Measurements from ENCODE around the gene IGSF9B. TPM values are rescaled to one million over a fixed set of nuclear protein-coding genes. Genes with fewer than 3 reads are reported as not detected.

IGSF9B gene
- total and polyA plus RNA-seq, 2 experiments from 2014 or later: 0.04 TPM; not detected in 1

GRCh38 chr11:133889188-133889587, 67.6 kb downstream of the IGSF9B start:
- no peak overlapping the region for H2AFZ ChIP-seq
- TF ChIP-seq EZH2 (IDR thresholded peaks at IDR 0.05; ENCODE audit: insufficient read depth, poor library complexity, severe bottlenecking) (no peak), EZH2phosphoT487 (IDR thresholded peaks at IDR 0.05; ENCODE audit: insufficient read depth, low read depth) (no peak)
- no peak overlapping the region for H3K9ac ChIP-seq
- in situ Hi-C loops (cut with MboI): no loop called here
- WGBS, 2 experiments (ENCODE audit: low coverage in 1 of 2, low lambda C conversion rate in 2 of 2, missing lambda C conversion rate in 2 of 2): 23 to 24% methylated on average over 5 of the region's 5 CpGs
- H3K4me3 ChIP-seq: no peak overlapping the region
- no peak overlapping the region for H3K4me2 ChIP-seq (ENCODE audit: unreplicated experiment)
- H3K27me3 ChIP-seq (replicated peaks; ENCODE audit: insufficient read depth): no peaks in the 10 kb centered on the region
- no peaks in the 10 kb centered on the region for H4K20me1 ChIP-seq (ENCODE audit: insufficient read depth)
- H3K36me3 ChIP-seq (ENCODE audit: low read depth): no peaks in the 10 kb centered on the region
- H3K4me1 ChIP-seq (ENCODE audit: insufficient read depth): no peaks in the 10 kb centered on the region
- no peaks in the 10 kb centered on the region for H3K79me2 ChIP-seq (ENCODE audit: insufficient read depth)
- no peaks in the 10 kb centered on the region for H3F3A ChIP-seq (ENCODE audit: insufficient read depth)
- DNase-seq: no peak
- H3K9me2 ChIP-seq (ENCODE audit: insufficient read depth): no peaks in the 10 kb centered on the region
- no peak overlapping the region for H3K27ac ChIP-seq
- H3K9me3 ChIP-seq (ENCODE audit: low read depth): no peaks in the 10 kb centered on the region

GRCh38 chr11:133887692-133888332, 69.0 kb downstream of the IGSF9B start:
- no peaks in the 10 kb centered on the region for H3K9me2 ChIP-seq (ENCODE audit: insufficient read depth)
- no peak overlapping the region for H3K9ac ChIP-seq
- WGBS, 2 experiments (ENCODE audit: low coverage in 1 of 2, low lambda C conversion rate in 2 of 2, missing lambda C conversion rate in 2 of 2): 4 to 8% methylated on average over 5 of the region's 5 CpGs
- no peak overlapping the region for H3K4me2 ChIP-seq (ENCODE audit: unreplicated experiment)
- no peak overlapping the region for H3K4me3 ChIP-seq
- H4K20me1 ChIP-seq (ENCODE audit: insufficient read depth): no peaks in the 10 kb centered on the region
- no peaks in the 10 kb centered on the region for H3K36me3 ChIP-seq (ENCODE audit: low read depth)
- H2AFZ ChIP-seq: no peak overlapping the region
- H3F3A ChIP-seq (ENCODE audit: insufficient read depth): no peaks in the 10 kb centered on the region
- no peaks in the 10 kb centered on the region for H3K4me1 ChIP-seq (ENCODE audit: insufficient read depth)
- H3K27me3 ChIP-seq (replicated peaks; ENCODE audit: insufficient read depth): no peaks in the 10 kb centered on the region
- no peaks in the 10 kb centered on the region for H3K79me2 ChIP-seq (ENCODE audit: insufficient read depth)
- H3K9me3 ChIP-seq (ENCODE audit: low read depth): no peaks in the 10 kb centered on the region
- in situ Hi-C loops (cut with MboI): no loop called here
- TF ChIP-seq EZH2phosphoT487 (IDR thresholded peaks at IDR 0.05; ENCODE audit: insufficient read depth, low read depth) (no peak), EZH2 (IDR thresholded peaks at IDR 0.05; ENCODE audit: insufficient read depth, poor library complexity, severe bottlenecking) (no peak)
- no peak overlapping the region for H3K27ac ChIP-seq
- DNase-seq: no peak

GRCh38 chr11:133886029-133886428, 70.7 kb downstream of the IGSF9B start:
- no peak for DNase-seq
- 13 to 20% methylated on average over 3 of the region's 3 CpGs for WGBS, 2 experiments (ENCODE audit: low coverage in 1 of 2, low lambda C conversion rate in 2 of 2, missing lambda C conversion rate in 2 of 2)

GRCh38 chr11:133872160-133872559, 84.6 kb downstream of the IGSF9B start:
- Histone ChIP-seq H3K27me3 (replicated peaks; ENCODE audit: insufficient read depth) (no peaks in the 10 kb centered on the region), H3K4me2 (ENCODE audit: unreplicated experiment) (no peak overlapping the region), H3K9me3 (ENCODE audit: low read depth) (no peaks in the 10 kb centered on the region), H3K27ac (no peak overlapping the region), H3K79me2 (ENCODE audit: insufficient read depth) (no peaks in the 10 kb centered on the region), H4K20me1 (ENCODE audit: insufficient read depth) (no peaks in the 10 kb centered on the region), H3K9me2 (ENCODE audit: insufficient read depth) (no peaks in the 10 kb centered on the region), H2AFZ (no peak overlapping the region), H3K4me1 (ENCODE audit: insufficient read depth) (no peaks in the 10 kb centered on the region), H3F3A (ENCODE audit: insufficient read depth) (no peaks in the 10 kb centered on the region), H3K9ac (no peak overlapping the region), H3K36me3 (ENCODE audit: low read depth) (no peaks in the 10 kb centered on the region), H3K4me3 (no peak overlapping the region)
- 0% methylated on average over 1 of the region's 1 CpG for WGBS, 2 experiments (ENCODE audit: low coverage in 1 of 2, low lambda C conversion rate in 2 of 2, missing lambda C conversion rate in 2 of 2)
- TF ChIP-seq EZH2phosphoT487 (IDR thresholded peaks at IDR 0.05; ENCODE audit: insufficient read depth, low read depth) (no peak), EZH2 (IDR thresholded peaks at IDR 0.05; ENCODE audit: insufficient read depth, poor library complexity, severe bottlenecking) (no peak)
- DNase-seq: no peak
- in situ Hi-C loops (cut with MboI): no loop called here

More at GRCh38 chr11:133886029-133886428, 70.7 kb downstream of the IGSF9B start:
- Histone ChIP-seq H3K9ac (no peak overlapping the region), H3K36me3 (ENCODE audit: low read depth) (no peaks in the 10 kb centered on the region), H3F3A (ENCODE audit: insufficient read depth) (no peaks in the 10 kb centered on the region), H3K79me2 (ENCODE audit: insufficient read depth) (no peaks in the 10 kb centered on the region), H2AFZ (no peak overlapping the region), H3K4me1 (ENCODE audit: insufficient read depth) (no peaks in the 10 kb centered on the region), H3K27ac (no peak overlapping the region), H3K9me2 (ENCODE audit: insufficient read depth) (no peaks in the 10 kb centered on the region), H3K27me3 (replicated peaks; ENCODE audit: insufficient read depth) (no peaks in the 10 kb centered on the region), H3K4me2 (ENCODE audit: unreplicated experiment) (no peak overlapping the region), H3K9me3 (ENCODE audit: low read depth) (no peaks in the 10 kb centered on the region), H3K4me3 (no peak overlapping the region), H4K20me1 (ENCODE audit: insufficient read depth) (no peaks in the 10 kb centered on the region)
- in situ Hi-C loops (cut with MboI): no loop called here
- TF ChIP-seq EZH2phosphoT487 (IDR thresholded peaks at IDR 0.05; ENCODE audit: insufficient read depth, low read depth): no peak
- no peak for TF ChIP-seq EZH2 (IDR thresholded peaks at IDR 0.05; ENCODE audit: insufficient read depth, poor library complexity, severe bottlenecking)

GRCh38 chr11:133867456-133867855, 89.3 kb downstream of the IGSF9B start:
- no peak overlapping the region for H3K27ac ChIP-seq
- in situ Hi-C loops (cut with MboI): no loop called here

More at GRCh38 chr11:133867456-133867855, 89.3 kb downstream of the IGSF9B start:
- Histone ChIP-seq H3K9ac (no peak overlapping the region), H3F3A (ENCODE audit: insufficient read depth) (no peaks in the 10 kb centered on the region), H3K4me2 (ENCODE audit: unreplicated experiment) (no peak overlapping the region), H3K9me2 (ENCODE audit: insufficient read depth) (no peaks in the 10 kb centered on the region), H3K4me3 (no peak overlapping the region), H3K9me3 (ENCODE audit: low read depth) (no peaks in the 10 kb centered on the region), H3K79me2 (ENCODE audit: insufficient read depth) (no peaks in the 10 kb centered on the region), H3K36me3 (ENCODE audit: low read depth) (no peaks in the 10 kb centered on the region), H3K4me1 (ENCODE audit: insufficient read depth) (no peaks in the 10 kb centered on the region), H3K27me3 (replicated peaks; ENCODE audit: insufficient read depth) (no peaks in the 10 kb centered on the region), H2AFZ (no peak overlapping the region), H4K20me1 (ENCODE audit: insufficient read depth) (no peaks in the 10 kb centered on the region)
- TF ChIP-seq EZH2 (IDR thresholded peaks at IDR 0.05; ENCODE audit: insufficient read depth, poor library complexity, severe bottlenecking): no peak
- DNase-seq: no peak
